ENCODE results near the gene IL17B.

IL17B gene, protein sequence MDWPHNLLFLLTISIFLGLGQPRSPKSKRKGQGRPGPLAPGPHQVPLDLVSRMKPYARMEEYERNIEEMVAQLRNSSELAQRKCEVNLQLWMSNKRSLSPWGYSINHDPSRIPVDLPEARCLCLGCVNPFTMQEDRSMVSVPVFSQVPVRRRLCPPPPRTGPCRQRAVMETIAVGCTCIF

DNA sequence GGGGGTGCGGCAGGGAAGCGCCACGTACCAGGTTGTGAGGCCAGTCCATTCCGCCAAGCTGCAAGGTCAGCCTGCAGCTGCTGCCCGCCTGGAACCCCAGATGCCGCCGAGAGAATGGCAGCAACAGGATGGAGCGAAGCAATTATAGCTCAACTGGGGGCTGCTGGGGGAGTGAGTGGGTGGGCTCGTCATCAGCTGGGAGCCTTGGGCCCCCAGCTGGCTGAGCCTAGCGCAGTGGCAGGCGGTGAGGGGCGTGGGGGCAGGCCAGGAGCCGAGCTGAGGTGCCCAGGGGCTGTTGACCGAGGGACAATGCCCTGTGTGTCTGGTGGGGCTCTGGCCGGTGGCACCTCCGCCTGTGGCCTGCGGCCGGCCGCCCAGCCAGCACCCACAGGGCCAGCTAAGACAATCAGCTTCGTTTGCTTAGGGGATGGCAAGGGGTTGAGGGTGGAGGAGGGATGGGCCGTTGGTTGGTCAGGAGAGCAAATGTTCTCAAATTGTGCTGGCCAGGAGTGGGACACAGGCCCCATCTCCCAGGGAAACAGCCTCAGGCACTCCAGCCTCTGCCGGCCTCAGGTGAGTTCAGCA is at the start of gene IL17B:
Gene IL17B (minus strand): TSS at position 116 of the 585 bp plus-strand sequence. CDS start 67 bp downstream, at position 49.
- DNase-seq, result no peak

DNA sequence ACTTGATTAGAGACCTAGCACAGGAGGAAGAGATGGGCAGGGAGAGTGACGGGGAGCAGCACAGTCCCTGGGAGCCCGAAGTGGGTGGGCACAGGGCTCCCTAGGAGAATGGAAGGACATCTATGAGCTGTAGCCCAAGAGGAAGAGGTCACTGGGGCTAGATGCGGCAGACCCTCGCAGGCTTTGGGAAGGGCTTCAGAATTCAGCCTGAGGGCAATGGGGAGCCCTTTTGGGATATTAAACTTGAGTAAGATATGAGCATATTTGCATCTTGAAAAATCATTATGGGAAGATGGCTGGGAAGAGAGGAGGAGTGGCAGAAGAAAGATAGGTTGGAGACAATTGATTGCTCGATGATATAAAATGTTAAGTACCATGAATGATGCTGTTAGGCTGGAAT is 48.9 kb upstream of the IL17B start:
- no peak for DNase-seq

DNA sequence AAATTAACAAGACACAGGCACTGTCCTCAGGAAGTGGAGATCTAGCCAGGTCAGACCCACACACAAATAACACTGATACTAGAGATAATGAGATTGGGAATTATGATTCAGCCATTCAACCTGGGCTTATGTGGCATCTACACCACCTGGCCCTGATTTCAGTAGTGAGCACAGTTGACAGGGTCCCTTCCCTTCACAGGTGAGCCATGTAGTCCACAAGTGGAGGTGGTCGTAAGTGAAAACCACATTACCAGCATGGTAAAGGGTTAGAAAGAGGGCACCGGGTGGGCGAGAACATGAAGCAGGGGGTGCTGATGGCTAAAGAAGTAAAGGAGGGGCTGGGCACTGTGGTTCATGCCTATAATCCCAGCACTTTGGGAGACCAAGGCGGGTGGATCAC is 48.3 kb upstream of the IL17B start:
- DNase-seq, result no peak

DNA sequence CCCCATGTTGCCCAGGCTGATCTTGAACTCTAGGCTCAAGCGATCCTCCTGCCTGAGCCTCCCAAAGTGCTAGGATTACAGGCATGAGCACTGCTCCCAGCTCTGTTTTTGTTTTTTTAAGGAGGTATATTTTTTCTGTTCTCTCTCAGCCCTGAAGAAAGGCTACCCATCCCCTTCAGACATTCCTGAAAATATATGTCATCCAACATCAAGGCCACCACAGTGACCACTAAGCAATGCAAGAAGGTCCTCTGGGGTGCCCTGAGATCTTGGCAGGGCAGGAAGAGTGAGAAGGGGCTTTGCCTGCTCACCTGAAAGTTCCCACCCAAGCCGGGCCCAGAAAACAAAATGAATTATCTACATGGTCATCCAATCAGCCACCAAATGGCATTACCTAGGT is 47.8 kb upstream of the IL17B start:
- DNase-seq, result no peak

DNA sequence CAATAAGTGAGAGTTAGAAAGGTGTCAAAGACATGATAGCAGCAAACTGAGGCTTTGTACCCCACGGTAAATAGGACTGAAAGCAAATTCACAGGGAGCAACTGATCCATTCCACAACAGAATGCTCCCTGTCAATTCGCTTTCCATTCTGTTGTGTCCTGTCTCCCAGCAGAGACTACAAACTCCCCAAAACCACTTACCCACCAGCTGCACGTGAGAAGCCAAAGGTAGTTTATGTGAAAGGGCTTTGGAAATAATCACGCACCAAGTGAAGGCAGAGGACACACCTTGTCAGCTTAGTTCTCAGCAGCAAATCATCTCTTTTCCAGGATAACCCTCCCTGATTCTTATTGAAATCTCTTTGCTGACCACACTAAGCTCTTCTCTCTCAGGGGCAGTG is 46.6 kb upstream of the IL17B start:
- no peak for DNase-seq

DNA sequence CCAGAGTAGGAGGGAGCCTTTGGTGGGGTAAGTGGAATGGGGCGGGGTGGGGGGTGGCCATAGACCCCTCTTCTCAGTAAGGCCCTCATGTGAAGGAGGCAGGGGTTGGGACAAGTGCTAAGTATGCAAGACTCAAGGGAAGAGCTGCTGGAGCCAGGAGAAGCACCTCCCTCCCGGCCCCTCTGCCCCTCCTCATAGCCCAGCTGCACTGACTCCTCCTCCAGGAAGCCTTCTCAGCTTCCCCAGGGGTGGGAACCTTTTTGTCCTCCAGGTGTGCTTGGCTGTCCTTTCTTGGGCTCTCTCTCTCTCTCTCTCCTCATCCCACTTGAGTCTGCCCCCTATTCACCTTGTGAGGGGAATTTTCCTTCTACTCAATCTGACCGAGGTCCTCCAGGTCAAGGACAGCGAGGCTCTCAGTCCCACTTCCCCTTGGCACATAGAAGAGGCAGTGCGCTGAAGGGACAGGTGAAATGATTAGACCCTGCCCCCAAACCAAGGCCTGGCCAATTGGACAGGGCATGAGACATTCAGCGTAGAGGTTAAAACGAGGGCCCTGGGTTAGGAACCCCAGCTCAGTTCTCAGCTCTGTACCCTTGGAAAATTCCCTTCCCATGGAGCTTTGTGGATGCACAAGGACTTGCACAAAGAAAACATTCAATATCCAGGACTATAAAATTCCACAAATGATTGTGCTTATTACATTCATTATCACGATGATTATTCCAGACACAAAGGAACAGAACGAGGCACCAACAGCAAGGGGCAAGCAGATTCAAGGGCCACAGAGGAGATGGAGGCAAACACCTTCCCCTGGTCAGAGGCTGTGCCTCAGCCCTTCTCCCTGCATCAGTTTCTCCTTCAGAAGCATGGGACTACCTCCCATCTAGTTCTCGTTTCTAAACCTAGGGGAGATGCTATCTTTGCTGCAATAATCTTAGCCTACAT is 45.6 kb upstream of the IL17B start:
- no peak for DNase-seq

DNA sequence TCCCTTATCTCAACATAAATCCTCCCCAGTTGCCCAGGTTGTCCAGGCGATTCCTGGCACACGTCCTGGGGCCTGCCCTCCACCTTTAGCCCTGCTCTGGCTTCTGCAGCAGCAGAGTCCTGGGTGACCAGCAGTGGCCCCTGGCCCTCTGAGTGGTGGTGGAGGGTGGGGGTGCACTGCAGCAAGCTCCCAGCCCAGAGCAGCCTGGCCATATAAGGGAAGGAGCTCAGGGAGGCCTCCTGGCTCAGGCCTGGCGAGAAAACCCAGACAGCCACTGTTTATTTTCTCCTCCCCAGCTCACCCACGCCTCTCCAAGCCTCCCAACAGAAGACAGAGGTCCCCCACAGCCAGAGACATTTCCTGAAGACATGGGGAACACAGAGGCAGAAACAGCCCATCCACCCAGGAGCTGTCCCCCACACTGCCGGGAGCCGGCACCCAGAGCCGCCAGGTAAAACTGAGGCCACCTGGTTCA is 44.7 kb upstream of the IL17B start:
- DNase-seq, result no peak

DNA sequence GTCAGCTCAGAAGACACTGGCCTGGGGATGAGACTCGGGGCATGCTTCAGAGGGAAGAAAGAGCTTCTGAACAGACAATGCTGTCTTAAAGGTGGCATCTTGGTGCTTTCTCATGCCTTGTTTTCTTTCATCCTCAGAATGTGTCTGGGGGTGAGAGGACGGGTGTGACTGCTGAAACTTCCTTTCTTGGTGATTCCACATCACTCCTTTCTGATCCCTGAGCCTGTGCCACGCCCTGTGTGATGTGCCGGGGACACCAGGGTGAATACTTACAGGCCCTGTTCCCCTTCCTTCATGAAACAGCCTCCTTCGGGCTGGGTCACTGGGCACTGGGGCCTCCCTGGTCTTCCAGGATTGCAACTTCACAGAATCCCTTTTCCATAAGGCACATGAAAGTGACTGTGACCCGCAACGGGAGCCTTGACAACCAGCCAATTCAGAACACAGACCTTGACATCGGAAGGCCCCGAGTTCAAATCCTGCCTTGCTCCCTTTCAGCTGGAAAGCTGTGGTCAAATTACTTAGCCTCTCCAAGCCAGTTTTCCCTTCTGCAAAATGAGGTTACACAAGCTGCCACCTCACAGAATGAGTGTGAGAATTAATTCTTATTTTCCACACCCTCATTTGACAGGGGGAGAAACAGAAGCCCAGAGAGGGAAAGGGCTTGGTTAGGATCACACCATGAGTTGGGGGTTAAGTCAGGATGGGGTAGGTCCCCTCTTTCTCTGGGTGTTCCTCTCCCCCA is 44.1 kb upstream of the IL17B start:
- no peak for DNase-seq

DNA sequence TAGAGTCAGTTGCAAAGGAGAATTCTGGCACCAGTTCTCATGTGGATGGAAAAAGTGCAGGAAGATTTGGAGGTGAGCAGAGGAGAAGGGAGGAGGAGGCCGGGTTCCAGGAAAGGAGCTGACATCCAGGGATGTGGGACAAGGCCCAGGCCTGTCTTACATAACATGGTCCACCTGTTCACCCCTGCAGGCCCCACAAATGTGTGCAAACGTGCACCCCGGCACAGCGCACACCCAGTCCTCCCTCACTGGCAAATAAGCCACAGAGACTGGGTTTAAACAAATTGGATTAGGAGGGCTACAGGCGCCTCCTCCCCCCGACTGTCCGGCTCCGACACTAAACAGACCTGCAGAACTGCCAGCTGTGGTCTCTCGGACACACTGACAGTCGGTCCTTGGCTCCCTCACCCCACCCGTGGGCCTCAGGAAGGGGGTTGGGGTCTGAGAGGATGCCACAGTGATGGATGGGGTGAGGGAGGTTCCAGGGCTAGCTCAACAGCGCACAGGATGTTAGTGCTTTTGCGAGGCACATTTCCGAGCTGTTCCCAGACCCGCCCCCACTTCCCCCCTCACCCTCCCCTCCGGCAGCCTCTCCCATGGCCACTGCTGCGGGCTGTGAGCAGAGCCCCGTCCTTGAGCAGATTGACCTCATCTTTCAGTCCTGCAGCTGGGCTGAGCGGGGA is 43.4 kb upstream of the IL17B start:
- DNase-seq, result no peak

DNA sequence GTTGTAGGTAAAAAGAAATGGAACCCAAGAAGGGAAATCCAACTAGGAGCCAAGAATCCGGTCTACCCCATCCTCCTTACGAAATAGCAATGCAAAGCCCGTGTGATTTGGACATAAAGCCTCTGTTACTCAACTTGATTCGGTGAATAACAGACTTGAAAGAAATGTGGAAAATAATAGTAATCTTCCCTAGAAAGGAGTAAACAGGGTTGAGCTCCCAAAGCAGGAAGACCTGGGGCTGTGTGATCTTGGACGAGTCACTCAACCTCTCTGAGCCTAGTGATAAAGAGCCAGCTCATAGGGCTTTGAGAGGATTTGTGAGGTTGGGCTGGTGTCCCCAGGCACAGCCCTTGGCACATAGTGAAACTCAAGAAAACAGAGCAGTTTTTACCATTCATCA is 42.7 kb upstream of the IL17B start:
- no peak for DNase-seq

DNA sequence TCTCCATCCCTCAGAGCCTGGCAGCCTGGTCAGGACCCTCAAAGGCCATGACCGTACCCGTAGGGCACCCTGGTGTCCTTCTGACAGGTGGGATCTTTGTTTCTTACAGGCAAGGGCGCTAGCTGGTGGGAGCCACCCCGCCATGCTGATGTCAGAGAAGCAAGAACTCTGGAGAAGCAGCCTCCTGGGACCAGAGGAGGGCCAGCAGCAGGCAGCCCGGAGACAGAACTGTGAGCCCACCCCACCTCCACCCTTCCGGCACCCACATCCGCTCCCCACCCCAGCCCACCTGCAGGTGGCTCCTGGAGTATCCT is 42.2 kb upstream of the IL17B start:
- DNase-seq, result no peak

DNA sequence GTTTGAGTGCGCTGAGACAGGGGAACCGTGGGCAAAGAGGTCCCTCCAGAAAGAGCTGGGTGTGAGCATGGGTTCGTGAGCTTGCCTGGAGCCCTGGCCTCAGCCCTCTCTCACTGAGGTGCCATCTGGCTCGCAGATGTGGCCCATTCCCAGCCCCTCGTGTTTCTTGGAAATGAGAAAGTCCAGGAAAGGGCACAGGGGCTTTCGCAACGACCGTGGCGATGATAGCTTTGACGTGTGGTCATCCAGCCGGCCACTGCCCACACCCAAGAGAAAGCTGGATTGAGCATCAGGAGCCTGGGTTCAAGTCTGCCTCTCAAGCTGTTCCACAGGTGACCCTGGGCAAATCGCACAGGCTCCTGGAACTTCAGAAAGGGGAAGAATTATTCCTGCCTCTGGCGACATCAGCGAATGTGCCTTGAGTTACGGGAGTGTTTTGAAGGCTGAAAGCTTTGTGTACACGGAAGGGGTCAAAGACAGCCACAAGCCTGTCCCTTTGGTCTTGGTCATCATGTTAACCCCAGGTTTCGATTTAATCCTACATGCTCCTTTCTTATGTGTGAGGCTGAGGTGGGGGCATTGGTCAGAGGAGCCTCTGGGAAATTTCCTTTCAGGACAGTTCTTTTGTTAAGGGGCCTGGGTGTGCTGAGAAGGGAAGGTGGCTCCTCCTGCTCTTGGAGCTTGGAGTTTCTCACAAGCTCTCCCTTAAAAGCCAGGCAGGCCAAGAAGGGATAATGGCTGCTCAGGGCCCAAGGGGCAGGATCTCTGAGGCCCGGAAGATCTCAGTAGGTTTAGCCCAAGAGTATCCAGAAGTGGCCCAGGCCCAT is 41.7 kb upstream of the IL17B start:
- DNase-seq, result no peak

DNA sequence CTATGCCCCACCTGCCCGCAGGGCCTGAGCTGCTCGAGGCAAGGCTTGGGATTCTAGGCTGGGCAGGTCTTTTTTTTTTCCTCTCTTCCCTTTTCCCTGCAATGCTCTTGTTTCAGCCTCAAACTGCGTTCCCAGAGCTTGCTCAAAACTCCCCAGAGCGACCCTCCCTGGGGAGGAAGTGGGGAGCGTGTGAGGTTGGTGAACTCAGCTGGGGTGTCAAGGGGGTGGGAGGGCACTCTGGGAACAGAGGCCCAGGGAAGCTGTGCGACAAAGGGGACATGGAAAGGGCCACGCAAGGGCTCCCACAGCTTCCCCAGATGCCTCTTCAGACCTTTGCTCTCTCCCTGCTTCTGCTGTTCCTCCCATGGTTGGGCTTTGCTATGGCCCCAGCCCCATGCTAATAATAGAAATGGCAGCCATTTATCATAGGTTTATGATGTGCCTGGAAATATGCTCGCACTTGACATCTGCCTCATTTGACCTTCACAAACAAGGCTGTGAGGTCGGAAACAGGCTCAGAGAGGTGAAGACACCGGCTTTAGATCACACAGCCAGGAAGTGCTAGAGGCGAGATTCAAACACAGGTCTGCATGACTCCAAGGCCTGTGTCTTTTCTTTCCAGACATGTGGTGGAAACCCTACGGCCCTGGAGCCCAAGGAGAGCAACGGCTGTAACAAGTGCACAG is 40.9 kb upstream of the IL17B start:
- DNase-seq, result no peak

DNA sequence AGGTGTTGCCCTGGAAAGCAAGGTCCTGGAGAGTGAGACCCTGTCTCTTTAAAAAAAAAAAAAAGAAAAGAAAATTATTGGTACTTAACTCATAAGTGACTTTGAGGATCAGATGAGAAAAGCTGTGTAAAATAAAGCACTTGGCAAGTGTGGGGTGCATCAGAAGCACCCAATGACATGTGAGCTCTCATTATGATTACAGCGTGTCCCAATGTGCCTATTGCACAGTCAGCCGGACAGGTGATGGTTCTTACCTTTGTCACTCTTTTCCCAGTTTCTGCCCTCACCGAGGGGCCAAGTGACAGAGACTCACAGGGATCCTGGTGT is 40.4 kb upstream of the IL17B start:
- DNase-seq, result no peak

DNA sequence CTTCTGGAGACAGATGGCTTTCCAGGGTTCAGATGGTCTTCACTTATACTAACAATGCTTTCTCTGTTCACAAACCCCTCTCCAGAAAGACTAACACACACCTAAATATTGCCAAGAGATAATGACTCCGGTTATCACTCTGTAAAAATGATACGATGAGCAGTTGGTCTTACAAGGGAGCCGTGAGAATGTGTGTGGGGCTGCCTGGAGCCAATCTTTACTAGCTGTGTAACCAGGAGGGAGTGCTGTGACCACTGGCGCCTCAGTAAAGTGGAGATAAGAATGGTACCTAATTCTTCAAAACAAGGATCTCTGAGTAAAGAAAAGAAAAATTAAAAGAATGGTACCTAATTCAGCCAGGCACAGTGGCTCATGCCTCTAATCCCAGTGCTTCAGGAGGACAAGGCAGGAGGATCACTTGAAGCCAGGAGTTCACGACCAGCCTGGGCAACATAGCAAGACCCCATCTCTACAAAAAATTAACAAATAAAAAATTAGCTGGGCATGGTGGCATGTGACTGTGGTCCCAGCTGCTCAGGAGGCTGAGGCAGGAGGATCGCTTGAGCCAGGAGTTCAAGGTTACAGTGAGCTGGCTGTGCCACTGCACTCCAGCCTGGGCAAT is 39.9 kb upstream of the IL17B start:
- DNase-seq, result no peak

DNA sequence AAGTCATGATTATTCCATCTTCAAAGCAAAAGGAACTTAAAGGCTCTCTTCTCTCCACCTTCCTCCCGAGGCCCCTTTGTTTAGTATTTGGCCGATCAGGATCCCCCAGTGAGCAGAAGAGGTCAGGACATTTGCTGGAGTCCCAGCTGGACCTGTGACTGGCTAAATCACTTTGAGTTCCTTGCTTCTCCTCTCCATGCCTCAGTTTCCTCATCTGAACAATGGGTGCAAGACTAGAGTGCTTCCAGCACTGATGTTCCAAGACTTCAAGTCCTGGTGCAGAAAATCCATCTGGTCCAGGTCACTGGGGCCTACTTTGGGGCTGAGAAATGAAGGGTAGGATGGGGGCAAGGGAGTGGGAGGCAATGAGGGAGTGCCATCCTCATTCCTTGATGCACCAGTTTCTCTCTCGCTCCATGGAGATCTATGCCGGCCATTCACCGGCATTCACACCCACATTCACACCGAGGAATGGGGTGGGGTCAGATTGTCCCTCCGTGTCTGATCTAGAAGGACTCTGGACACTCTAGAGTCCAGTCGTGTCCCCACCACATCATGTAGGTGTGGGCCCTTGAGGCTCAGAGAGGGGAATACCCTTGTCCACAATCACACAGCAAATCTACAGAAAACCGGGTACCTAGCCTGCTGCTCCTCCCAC is 38.7 kb upstream of the IL17B start:
- no peak for DNase-seq

DNA sequence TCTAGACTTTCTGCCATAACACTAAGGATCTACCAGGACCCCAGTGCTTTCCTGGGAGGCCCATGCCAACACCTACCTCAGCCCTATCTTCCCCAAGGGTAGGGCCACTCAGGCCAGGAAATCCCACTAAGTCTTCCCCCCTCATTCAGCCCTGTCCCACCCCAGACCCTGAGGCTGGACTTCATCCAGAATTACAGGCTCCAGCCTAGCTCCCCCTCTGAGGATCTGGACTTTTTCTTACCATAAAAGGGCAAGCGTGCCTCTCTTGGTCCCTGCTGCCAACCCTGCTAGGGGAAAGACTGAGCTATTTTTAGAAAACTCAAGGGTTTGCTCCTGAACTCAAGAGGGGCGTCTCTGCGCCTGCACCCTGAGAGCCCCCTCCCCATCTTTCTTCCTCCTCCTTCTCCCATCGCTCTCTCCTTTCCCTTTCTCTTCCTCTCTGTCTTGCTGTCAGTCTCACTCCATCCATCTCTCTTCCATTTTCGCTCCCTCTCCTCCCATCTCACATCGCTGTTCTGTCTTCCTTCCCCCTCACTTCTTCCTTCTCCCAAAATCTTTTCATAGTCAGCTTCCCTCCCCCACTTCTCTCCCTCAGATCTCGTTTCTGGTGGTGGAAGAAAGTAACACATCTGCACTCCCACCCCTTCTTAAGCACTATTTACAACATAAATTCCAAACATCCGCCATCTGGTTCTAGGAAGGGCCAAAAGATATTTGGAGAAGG is 38.1 kb upstream of the IL17B start:
- no peak for DNase-seq

DNA sequence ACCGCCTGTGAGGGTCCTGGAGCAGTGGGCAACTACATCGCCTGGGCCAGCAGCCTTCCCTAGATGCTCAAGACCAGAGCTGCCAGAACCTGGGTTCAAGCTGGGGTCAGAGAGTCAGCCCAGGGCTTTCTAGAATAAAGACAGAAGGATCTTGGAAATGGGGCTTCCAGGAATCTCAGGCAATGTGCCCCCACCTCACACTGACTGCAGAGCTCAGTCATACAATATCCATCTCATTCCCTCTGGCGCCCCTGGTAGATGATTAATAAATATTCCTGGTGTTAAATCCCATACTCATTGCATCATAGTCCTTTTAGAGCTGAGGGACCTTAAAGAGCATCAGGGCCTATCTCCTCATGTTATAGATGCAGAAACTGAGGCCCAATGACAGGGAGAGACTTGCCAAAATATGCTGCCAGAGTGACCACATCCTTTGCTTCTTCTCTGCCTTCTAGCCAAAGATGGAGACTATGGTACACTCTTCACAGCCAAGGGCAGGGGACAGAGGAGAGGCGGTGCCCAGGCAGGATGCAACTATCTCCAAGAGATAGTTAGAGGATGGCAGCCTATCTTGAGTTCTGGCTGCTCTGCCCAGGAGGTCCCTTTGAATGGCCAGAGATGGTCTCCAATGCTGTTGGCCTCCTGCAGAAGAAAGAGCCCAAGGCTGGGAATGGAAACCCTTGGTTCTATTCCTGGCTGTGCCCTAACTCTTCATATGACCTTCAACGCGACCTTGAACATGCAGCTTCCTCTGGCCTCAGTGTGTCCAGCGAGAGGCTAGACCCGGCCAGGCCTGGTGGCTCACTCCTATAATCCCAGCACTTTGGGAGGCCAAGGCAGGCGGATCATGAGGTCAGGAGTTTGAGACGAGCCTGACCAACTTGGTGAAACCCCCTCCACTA is 36.2 kb upstream of the IL17B start:
- no peak for DNase-seq
